GM12874 (cell line): ENCODE data around the gene RGL1.

Experiments used
- TF ChIP-seq, protein P1 (sequence below): IDR thresholded peaks from 2 replicates; pipeline ENCODE4 v1.5.1; 2011; ENCODE audit warnings: low read depth, mild to moderate bottlenecking, control low read depth, low read length, moderate library complexity; ENCODE audit not compliant: insufficient read depth

The RGL1 gene

DNA sequence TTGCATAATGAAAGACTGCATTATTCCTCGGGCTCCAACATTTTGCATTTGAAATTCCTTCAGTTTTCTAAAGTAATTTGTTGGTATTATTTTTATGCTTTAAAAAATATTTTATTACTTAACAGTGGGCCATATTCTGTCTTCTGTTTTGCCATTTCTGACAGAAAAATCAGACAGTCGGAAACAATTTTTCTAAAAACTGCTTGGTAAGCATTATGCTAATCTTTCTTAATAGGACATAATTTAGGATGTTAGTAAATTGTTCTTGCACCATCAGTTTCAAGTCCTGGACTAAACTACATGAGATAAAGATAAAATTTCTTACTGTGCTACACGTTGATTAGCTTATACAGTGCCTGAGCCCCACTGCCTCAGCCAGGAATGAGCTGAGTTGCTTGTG, 11.2 kb downstream of the RGL1 start:
- TF ChIP-seq, protein P1, sequence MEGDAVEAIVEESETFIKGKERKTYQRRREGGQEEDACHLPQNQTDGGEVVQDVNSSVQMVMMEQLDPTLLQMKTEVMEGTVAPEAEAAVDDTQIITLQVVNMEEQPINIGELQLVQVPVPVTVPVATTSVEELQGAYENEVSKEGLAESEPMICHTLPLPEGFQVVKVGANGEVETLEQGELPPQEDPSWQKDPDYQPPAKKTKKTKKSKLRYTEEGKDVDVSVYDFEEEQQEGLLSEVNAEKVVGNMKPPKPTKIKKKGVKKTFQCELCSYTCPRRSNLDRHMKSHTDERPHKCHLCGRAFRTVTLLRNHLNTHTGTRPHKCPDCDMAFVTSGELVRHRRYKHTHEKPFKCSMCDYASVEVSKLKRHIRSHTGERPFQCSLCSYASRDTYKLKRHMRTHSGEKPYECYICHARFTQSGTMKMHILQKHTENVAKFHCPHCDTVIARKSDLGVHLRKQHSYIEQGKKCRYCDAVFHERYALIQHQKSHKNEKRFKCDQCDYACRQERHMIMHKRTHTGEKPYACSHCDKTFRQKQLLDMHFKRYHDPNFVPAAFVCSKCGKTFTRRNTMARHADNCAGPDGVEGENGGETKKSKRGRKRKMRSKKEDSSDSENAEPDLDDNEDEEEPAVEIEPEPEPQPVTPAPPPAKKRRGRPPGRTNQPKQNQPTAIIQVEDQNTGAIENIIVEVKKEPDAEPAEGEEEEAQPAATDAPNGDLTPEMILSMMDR: no peak

DNA sequence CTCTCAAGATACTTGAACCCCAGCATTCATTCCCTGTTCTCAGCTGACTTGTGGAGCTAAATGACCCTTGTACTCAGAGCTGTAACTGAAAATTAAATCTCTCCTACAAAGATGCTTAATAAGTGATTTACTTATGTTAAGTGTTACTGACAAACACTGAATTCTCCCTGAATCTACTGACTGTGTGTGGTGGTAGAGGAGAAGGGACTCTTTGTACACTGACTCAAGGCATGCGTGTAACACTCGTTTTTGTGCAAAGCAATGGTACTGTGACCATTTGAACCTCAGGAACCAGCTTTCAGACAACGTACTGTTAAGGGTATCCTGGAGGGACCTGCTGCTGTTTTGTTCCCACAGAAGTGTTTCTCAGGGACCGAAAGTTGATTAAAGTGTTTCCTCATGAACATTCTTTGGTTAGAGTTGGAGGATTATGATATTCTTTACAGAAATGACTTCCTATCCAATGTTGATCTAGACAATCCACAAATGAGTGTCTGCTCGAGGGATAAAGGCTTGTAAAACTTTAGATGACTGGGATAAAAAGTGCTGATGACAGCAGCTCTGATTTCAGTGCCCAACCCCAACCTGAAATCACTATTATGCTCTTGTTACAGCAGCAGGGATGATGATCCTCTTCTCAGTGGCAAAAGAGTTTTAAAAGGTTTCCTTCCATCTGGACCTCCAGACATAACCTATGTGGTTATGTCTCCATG, 12.8 kb downstream of the RGL1 start:
- TF ChIP-seq, protein P1: no peak

DNA sequence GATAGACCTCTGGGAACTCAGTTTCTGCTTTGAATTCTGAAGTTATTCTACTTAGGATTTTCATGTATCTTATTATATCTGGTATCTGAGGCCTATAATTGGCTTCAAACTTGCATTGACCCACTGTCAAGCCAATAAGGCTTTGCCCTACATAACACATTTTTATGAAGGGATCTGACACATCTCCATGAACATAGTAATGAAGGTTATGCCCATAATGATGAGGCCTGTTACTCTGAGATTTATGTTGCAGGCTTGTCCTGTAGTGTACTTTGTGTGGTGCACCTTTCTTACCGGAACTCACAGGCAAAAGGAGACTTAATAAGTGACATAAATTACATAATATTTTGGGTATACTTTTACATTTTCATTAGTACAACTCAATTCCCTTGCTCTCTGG, 14.1 kb downstream of the RGL1 start:
- TF ChIP-seq, protein P1: no peak

DNA sequence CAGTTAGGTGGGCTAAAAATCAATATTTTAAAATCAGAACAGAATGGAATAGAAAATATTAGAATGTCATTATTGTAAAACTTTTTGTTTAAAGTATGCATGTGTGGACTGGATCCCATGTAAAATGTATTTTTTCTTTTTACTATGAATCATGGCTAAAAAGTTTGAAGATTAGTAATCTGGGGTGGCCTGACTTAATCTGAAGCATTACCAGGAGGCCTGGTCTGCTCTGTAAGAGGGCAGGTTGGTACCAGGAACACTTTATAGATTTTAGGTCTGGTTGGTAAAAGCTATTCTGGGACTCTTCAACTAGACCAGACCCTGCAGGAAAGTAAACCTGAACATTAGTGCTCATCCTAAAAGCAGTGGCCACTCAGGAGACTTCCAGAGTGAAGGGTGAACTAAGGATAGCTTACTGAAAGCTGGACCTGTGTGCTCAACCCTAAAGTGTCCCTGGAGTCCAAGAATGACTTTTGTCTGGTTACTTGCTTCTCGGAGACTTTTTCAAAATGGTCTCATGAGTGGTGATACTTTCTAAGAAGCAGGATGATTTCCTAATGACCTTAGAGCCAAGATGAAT, 16.5 kb downstream of the RGL1 start:
- TF ChIP-seq, protein P1: no peak

DNA sequence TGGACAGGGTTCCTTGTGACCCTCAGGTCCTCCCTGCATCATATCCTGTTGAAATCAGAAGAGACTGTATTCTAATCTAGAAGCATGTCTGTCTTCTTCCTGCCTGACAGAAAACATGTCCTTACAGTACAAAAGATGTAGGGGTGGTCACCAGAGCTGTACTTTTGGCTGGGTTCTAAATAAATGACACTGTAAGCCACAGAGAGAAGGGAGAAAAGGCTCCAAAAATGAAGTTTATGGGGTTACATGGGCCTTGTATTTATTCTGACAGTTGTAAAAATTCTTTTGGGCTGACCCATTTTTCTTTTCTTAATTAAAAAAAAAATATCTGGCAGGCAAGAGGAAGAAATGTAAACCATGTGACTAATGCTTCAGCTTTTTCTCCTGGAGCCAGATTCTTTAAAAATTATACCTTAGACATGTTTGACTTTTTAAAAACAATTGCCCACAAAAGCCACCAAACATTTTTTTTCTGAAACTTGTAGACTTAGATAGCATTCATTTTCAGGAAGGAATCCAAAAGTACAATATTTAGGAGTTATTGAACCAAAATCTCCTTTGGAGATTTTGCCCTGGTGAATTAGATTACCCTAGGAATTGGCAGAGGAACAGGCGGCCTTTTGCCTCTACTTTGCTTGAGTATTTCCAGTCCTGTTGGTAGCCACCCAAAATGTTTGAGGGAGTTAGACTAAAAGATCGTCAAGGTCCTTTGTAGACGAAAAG, 17.1 kb downstream of the RGL1 start:
- TF ChIP-seq, protein P1: no peak

DNA sequence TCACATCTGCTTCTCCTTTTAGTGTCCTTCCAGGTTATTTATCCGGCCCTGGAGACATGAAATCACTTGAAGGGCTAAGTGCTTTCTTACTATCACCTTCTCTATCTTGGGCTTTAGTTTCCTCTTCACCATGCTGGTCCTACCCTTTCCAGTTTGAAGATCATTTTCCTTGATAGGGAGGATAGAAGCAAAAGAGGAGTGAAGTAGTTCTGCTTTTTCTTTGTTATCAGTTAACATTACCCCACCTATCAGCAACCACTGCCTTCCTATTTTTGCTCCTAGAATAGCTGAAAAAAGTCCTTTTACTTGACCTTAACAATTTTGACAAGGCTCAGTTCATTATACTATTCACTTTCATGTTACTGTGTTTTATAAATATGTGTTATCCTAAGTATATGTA, 19.4 kb downstream of the RGL1 start:
- TF ChIP-seq, protein P1: no peak

DNA sequence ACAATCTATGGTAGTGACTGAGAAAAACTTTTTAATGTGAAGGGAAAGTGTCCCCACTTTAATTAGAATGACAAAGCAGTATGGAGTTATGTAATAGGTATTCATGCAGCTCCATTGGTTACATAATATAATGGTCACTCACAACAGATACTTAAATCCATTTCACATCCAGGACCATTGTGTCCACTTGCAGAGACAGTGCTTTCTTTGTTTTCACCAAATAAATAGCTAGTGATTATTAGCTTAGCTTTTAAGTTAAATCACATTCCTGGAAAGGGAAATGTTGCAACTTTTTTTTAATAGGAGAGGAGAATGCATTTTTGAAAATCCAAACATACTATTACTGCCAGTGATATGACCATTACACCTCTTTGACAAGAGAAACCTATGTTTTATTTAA, 22.9 kb downstream of the RGL1 start:
- TF ChIP-seq, protein P1: no peak
